HEK293T (cell line): Measurements from ENCODE around the gene TUFM.

Experiments
- BHLHE40 ChIP-seq: fragments of 450-650 bp; IDR thresholded peaks from 2 replicates; pipeline ENCODE4 v1.6.1; 2016; ENCODE audit warnings: mild to moderate bottlenecking, moderate library complexity, borderline replicate concordance
- FOXK2 ChIP-seq: fragments of 450-650 bp; IDR thresholded peaks from 2 replicates; pipeline ENCODE4 v1.6.1; 2016; ENCODE audit warnings: mild to moderate bottlenecking

- TF ChIP-seq FOXK2 (no peak), BHLHE40 (no peak)
Measured at GRCh38 chr16:28820016-28820415, 26.1 kb downstream of the TUFM start.
